GM04503 (cell line): ENCODE measurements around the gene LY6G6C.
"Not testable (repeated sequence)": the region's sequence is repeated elsewhere in the genome, so short reads cannot be mapped to it uniquely, and the experiment has no call there.

ENCODE experiments used
- DNase-seq: peaks from one replicate; pipeline ENCODE4 v3.0.0-alpha.2; 2012; ENCODE audit warnings: low read depth

The LY6G6C gene

GRCh38 chr6:31727034-31727716, 5.6 kb upstream of the LY6G6C start:
- DNase-seq: no peak

- DNase-seq: no peak
These were observed 4.2 kb upstream of the LY6G6C start for GRCh38 chr6:31725502-31726350.

GRCh38 chr6:31723980-31724691, 2.6 kb upstream of the LY6G6C start:
- DNase-seq: no peak

- DNase-seq: no peak
These were observed 1.9 kb upstream of the LY6G6C start, which contains the start of gene MPIG6B for GRCh38 chr6:31723245-31723979. Gene MPIG6B, plus strand, starts transcription at chr6:31723373. Its CDS starts 11 bp downstream, at chr6:31723384.

- DNase-seq: no peak
These were observed 627 bp upstream of the LY6G6C start for GRCh38 chr6:31722173-31722572.

- DNase-seq: no peak
These were observed 1.3 kb downstream of the LY6G6C start for GRCh38 chr6:31720196-31720770.

- DNase-seq: no peak
These were observed 2.5 kb downstream of the LY6G6C start for GRCh38 chr6:31719001-31719400.

- DNase-seq: no peak
These were observed 3.3 kb downstream of the LY6G6C start for GRCh38 chr6:31718265-31718664.

GRCh38 chr6:31717499-31718222, 3.9 kb downstream of the LY6G6C start:
- DNase-seq: no peak

- no peak for DNase-seq
These were observed 6.3 kb downstream of the LY6G6C start, which contains the start of gene LY6G6D for GRCh38 chr6:31715022-31715958. Gene LY6G6D, plus strand, starts transcription at chr6:31715348. Its CDS starts 8 bp downstream, at chr6:31715356.

- no peak for DNase-seq
These were observed 7.4 kb downstream of the LY6G6C start for GRCh38 chr6:31713991-31714684.

- no peak for DNase-seq
These were observed 8.1 kb downstream of the LY6G6C start for GRCh38 chr6:31713465-31713864.

- no peak for DNase-seq
These were observed 9.2 kb downstream of the LY6G6C start for GRCh38 chr6:31712296-31712695.

- no peak for DNase-seq
These were observed 10.3 kb downstream of the LY6G6C start for GRCh38 chr6:31711233-31711632.

- no peak for DNase-seq
These were observed 10.9 kb downstream of the LY6G6C start for GRCh38 chr6:31710523-31711219.

- DNase-seq: not testable (repeated sequence)
These were observed 12.4 kb downstream of the LY6G6C start for GRCh38 chr6:31709157-31709556.

GRCh38 chr6:31708224-31708623, 13.3 kb downstream of the LY6G6C start:
- DNase-seq: no peak

GRCh38 chr6:31707701-31708100, 13.8 kb downstream of the LY6G6C start:
- DNase-seq: no peak
